ENCODE results near the gene CAPN1. TPM values are rescaled to one million over a fixed set of nuclear protein-coding genes. Genes with fewer than 3 reads are reported as not detected.

The CAPN1 gene
- total and polyA plus RNA-seq, 9 of the 15 experiments (the other 6 are each of a cell fraction or from before 2014, with no cell fraction given) = 3.5 to 199 (median 61.6) TPM

DNA sequence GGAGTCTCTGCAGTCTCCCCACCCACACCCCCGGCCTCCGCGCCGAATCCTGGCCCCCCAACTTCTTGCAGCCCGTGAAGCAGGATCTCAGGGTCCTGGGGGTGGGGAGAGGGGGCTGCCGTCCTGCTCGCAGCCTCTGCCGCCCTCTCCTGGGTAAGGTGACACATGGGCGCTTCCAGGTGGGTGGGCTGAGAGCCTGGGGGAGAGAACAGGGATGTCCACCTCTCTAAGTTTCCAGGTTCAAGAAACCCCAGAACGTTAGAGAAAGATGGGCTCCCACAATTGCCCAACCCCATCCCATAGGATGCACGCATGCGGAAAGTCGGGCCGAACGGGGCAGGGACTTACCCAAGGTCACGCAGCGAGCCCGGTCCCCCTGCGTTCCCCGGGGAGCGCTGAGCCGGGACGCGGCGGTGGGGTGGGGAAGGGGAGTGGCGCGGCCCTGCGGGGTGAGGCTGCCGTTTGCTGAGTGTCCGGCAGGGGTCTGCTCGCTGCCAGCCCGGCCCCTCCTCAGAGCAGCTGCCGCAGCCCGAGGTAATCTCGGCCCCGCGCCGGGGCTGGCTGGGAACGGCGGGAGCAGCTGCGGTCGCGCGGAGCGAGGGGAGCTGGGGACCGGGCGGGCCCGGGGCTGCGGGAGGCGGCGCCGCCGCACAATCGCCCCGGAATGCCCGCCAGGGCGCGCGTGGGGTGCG, 705 bp upstream of the CAPN1 start (continued):
- TF ChIP-seq, protein P1, sequence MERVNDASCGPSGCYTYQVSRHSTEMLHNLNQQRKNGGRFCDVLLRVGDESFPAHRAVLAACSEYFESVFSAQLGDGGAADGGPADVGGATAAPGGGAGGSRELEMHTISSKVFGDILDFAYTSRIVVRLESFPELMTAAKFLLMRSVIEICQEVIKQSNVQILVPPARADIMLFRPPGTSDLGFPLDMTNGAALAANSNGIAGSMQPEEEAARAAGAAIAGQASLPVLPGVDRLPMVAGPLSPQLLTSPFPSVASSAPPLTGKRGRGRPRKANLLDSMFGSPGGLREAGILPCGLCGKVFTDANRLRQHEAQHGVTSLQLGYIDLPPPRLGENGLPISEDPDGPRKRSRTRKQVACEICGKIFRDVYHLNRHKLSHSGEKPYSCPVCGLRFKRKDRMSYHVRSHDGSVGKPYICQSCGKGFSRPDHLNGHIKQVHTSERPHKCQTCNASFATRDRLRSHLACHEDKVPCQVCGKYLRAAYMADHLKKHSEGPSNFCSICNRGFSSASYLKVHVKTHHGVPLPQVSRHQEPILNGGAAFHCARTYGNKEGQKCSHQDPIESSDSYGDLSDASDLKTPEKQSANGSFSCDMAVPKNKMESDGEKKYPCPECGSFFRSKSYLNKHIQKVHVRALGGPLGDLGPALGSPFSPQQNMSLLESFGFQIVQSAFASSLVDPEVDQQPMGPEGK (CRISPR knock-in tag; IDR thresholded peaks at IDR 0.05; ENCODE audit: borderline replicate concordance) = no peak
- TF ChIP-seq SRSF1 (IDR thresholded peaks at IDR 0.05; ENCODE audit: low read depth, low read length) (no peak), ESRRA (IDR thresholded peaks at IDR 0.05; ENCODE audit: borderline replicate concordance, low read depth) (peak; percentile 88), ZNF696 (CRISPR knock-in tag; conservative IDR thresholded peaks at IDR 0.05) (no peak), SRSF7 (optimal IDR thresholded peaks at IDR 0.05; ENCODE audit: low read depth, low read length) (no peak), ZFPM2 (CRISPR knock-in tag; IDR thresholded peaks at IDR 0.05) (no peak), BRD4 (IDR thresholded peaks at IDR 0.05) (no peak), HNRNPL (IDR thresholded peaks at IDR 0.05; ENCODE audit: low read depth, low read length) (peak; percentile 87), ZNF57 (CRISPR knock-in tag; IDR thresholded peaks at IDR 0.05) (no peak)
- TF ChIP-seq, protein P2, sequence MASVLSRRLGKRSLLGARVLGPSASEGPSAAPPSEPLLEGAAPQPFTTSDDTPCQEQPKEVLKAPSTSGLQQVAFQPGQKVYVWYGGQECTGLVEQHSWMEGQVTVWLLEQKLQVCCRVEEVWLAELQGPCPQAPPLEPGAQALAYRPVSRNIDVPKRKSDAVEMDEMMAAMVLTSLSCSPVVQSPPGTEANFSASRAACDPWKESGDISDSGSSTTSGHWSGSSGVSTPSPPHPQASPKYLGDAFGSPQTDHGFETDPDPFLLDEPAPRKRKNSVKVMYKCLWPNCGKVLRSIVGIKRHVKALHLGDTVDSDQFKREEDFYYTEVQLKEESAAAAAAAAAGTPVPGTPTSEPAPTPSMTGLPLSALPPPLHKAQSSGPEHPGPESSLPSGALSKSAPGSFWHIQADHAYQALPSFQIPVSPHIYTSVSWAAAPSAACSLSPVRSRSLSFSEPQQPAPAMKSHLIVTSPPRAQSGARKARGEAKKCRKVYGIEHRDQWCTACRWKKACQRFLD (CRISPR knock-in tag; IDR thresholded peaks at IDR 0.05) = no peak
- TF ChIP-seq, protein P3, sequence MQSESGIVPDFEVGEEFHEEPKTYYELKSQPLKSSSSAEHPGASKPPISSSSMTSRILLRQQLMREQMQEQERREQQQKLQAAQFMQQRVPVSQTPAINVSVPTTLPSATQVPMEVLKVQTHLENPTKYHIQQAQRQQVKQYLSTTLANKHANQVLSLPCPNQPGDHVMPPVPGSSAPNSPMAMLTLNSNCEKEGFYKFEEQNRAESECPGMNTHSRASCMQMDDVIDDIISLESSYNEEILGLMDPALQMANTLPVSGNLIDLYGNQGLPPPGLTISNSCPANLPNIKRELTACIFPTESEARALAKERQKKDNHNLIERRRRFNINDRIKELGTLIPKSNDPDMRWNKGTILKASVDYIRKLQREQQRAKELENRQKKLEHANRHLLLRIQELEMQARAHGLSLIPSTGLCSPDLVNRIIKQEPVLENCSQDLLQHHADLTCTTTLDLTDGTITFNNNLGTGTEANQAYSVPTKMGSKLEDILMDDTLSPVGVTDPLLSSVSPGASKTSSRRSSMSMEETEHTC (IDR thresholded peaks at IDR 0.05) = no peak
- TF ChIP-seq, protein P4, sequence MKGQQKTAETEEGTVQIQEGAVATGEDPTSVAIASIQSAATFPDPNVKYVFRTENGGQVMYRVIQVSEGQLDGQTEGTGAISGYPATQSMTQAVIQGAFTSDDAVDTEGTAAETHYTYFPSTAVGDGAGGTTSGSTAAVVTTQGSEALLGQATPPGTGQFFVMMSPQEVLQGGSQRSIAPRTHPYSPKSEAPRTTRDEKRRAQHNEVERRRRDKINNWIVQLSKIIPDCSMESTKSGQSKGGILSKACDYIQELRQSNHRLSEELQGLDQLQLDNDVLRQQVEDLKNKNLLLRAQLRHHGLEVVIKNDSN (CRISPR knock-in tag; IDR thresholded peaks at IDR 0.05) = no peak; the same call in 1 of the 2 replicates
- TF ChIP-seq, protein P5, sequence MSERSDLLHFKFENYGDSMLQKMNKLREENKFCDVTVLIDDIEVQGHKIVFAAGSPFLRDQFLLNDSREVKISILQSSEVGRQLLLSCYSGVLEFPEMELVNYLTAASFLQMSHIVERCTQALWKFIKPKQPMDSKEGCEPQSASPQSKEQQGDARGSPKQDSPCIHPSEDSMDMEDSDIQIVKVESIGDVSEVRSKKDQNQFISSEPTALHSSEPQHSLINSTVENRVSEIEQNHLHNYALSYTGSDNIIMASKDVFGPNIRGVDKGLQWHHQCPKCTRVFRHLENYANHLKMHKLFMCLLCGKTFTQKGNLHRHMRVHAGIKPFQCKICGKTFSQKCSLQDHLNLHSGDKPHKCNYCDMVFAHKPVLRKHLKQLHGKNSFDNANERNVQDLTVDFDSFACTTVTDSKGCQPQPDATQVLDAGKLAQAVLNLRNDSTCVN (CRISPR knock-in tag; IDR thresholded peaks at IDR 0.05) = no peak
- TF ChIP-seq, protein P6, sequence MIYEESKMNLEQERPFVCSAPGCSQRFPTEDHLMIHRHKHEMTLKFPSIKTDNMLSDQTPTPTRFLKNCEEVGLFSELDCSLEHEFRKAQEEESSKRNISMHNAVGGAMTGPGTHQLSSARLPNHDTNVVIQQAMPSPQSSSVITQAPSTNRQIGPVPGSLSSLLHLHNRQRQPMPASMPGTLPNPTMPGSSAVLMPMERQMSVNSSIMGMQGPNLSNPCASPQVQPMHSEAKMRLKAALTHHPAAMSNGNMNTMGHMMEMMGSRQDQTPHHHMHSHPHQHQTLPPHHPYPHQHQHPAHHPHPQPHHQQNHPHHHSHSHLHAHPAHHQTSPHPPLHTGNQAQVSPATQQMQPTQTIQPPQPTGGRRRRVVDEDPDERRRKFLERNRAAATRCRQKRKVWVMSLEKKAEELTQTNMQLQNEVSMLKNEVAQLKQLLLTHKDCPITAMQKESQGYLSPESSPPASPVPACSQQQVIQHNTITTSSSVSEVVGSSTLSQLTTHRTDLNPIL (CRISPR knock-in tag; IDR thresholded peaks at IDR 0.05) = no peak

Measured in K562 (cell line).